ENCODE measurements around the gene FGR.
"Not testable (repeated sequence)": the region's sequence is repeated elsewhere in the genome, so short reads cannot be mapped to it uniquely, and the experiment has no call there.

FGR gene

GRCh38 chr1:27621051-27621920 is 13.7 kb downstream of the FGR start:
- H3K27ac ChIP-seq (ENCODE audit: low read length) = no peak overlapping the region
- no peaks in the 10 kb centered on the region for H3K4me1 ChIP-seq (ENCODE audit: control insufficient read depth in 1 of 2, insufficient read depth in 2 of 2, low read length in 2 of 2)
- H3K9me3 ChIP-seq (ENCODE audit: control insufficient read depth in 1 of 2, low read length in 2 of 2) = no peaks in the 10 kb centered on the region
- no peak overlapping the region for H3K4me3 ChIP-seq (ENCODE audit: low read depth in 1 of 2, low read length in 2 of 2)
- H3K36me3 ChIP-seq (ENCODE audit: control insufficient read depth in 1 of 2, insufficient read depth in 2 of 2, low read length in 2 of 2) = no peaks in the 10 kb centered on the region
- no peaks in the 10 kb centered on the region for H3K27me3 ChIP-seq (ENCODE audit: low read depth, low read length)

- not testable (repeated sequence) for H3K4me3 ChIP-seq (ENCODE audit: low read depth in 1 of 2, low read length in 2 of 2); H3K9me3 ChIP-seq (ENCODE audit: control insufficient read depth in 1 of 2, low read length in 2 of 2); H3K27me3 ChIP-seq (ENCODE audit: low read depth, low read length); H3K36me3 ChIP-seq (ENCODE audit: control insufficient read depth in 1 of 2, insufficient read depth in 2 of 2, low read length in 2 of 2); H3K27ac ChIP-seq (ENCODE audit: low read length); H3K4me1 ChIP-seq (ENCODE audit: control insufficient read depth in 1 of 2, insufficient read depth in 2 of 2, low read length in 2 of 2)
Measured at GRCh38 chr1:27619782-27620438, 15.1 kb downstream of the FGR start.

DNA sequence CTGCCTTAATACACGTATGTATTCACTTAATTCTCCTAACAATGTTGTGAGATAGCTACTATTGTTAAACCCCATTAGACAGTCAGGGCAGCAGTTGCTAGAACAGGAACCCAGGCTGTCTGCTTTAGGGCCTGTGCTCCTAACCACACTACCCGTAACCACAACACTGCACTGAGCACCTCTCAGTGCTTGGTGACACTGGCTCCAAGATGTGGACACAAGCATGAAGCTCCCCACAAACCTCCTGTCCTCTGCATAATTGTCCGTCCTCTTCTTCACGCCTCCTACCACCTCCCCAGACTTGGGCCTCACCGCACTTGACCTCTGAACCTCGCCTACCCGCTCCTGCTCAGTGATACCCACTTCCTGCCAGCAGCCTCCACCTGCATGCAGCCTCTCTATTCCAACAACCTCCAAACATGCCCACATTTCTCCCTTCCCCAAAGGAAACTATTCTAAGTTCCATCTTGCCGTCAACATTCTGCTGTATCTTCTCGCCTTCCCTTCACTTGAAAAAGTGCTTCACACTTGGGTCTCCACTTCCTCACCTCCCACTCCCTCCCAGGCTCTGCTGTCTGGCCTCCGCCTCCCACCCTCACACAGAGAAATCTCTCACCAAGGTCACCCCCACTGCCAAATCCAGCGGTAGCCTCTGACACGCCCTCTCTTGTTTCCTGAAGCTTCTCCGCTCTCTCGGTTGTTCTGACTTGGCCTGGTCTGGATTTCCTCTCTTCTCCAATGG is 16.5 kb downstream of the FGR start:
- Histone ChIP-seq H3K27me3 (ENCODE audit: low read depth, low read length) (no peaks in the 10 kb centered on the region), H3K9me3 (ENCODE audit: control insufficient read depth in 1 of 2, low read length in 2 of 2) (no peaks in the 10 kb centered on the region), H3K27ac (ENCODE audit: low read length) (no peak overlapping the region), H3K36me3 (ENCODE audit: control insufficient read depth in 1 of 2, insufficient read depth in 2 of 2, low read length in 2 of 2) (no peaks in the 10 kb centered on the region), H3K4me3 (ENCODE audit: low read depth in 1 of 2, low read length in 2 of 2) (no peak overlapping the region), H3K4me1 (ENCODE audit: control insufficient read depth in 1 of 2, insufficient read depth in 2 of 2, low read length in 2 of 2) (no peaks in the 10 kb centered on the region)

DNA sequence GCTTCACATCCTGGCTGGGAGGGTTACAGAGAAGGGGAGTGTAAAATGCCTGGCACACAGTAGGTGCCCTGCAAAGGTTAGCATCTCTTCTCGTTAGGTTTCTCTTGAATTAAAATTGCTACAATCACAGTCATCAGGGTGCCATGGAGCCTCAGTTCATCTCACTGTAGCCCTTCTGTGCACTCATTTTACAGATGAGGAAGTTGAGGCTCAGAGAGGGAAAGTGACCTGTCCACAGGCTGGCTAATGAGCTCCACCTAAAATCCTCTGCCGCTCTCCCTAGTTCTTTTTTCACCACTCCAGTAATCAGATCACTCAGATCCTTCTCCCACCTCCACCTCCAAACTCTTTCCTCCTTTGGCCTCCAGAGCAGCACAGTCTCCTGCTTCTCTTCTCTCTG is 17.6 kb downstream of the FGR start:
- Histone ChIP-seq H3K9me3 (ENCODE audit: control insufficient read depth in 1 of 2, low read length in 2 of 2) (no peaks in the 10 kb centered on the region), H3K4me1 (ENCODE audit: control insufficient read depth in 1 of 2, insufficient read depth in 2 of 2, low read length in 2 of 2) (no peaks in the 10 kb centered on the region), H3K27ac (ENCODE audit: low read length) (no peak overlapping the region), H3K27me3 (ENCODE audit: low read depth, low read length) (no peaks in the 10 kb centered on the region), H3K4me3 (ENCODE audit: low read depth in 1 of 2, low read length in 2 of 2) (no peak overlapping the region), H3K36me3 (ENCODE audit: control insufficient read depth in 1 of 2, insufficient read depth in 2 of 2, low read length in 2 of 2) (no peaks in the 10 kb centered on the region)

GRCh38 chr1:27616441-27616840 is 18.5 kb downstream of the FGR start:
- H3K36me3 ChIP-seq (ENCODE audit: control insufficient read depth in 1 of 2, insufficient read depth in 2 of 2, low read length in 2 of 2) = no peaks in the 10 kb centered on the region
- no peaks in the 10 kb centered on the region for H3K9me3 ChIP-seq (ENCODE audit: control insufficient read depth in 1 of 2, low read length in 2 of 2)
- no peak overlapping the region for H3K4me3 ChIP-seq (ENCODE audit: low read depth in 1 of 2, low read length in 2 of 2)
- no peaks in the 10 kb centered on the region for H3K4me1 ChIP-seq (ENCODE audit: control insufficient read depth in 1 of 2, insufficient read depth in 2 of 2, low read length in 2 of 2)
- no peak overlapping the region for H3K27ac ChIP-seq (ENCODE audit: low read length)
- H3K27me3 ChIP-seq (ENCODE audit: low read depth, low read length) = no peaks in the 10 kb centered on the region

DNA sequence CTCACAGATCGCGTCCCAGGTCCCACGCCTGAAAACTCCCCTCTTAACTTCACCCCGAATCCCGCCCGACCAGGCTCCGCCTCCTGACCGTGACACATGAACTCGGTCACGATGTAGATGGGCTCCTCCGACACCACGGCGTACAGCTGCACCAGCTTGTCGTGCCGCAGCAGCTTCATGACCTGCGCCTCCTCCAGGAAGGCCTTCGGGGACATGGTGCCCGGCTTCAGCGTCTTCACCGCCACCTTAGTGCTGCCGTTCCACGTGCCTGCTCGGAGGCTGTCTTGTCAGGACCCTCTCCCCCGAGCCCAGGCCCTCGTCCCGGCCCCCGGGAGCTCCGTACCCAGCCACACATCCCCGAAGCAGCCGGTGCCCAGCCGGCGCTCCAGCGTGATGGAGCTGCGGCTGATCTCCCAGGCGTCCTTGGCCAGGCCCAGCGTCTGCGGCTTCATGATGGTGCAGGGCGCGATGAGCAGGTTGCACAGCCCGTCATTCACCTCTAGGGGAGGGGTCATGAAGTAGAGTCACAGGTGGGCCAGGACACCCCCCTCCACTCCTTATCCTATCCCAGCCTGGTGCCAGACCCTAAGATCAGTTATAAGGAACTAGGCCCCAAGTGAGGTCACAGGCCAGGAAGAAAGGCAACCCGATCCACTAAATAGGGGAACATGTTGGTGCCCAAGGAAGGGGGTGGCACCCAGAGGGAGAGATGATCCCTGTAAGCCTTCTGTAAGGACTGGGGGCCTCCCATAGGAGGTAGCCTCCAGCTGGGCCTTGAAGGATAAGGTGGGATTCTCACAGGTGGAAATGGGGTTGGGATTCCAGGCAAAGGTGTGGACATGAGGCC is 19.4 kb downstream of the FGR start:
- Histone ChIP-seq H3K27ac (ENCODE audit: low read length) (no peak overlapping the region), H3K4me1 (ENCODE audit: control insufficient read depth in 1 of 2, insufficient read depth in 2 of 2, low read length in 2 of 2) (no peaks in the 10 kb centered on the region)

GRCh38 chr1:27614625-27615344 is 20.2 kb downstream of the FGR start:
- no peak overlapping the region for H3K27ac ChIP-seq (ENCODE audit: low read length)
- H3K36me3 ChIP-seq (ENCODE audit: control insufficient read depth in 1 of 2, insufficient read depth in 2 of 2, low read length in 2 of 2) = no peaks in the 10 kb centered on the region
- no peaks in the 10 kb centered on the region for H3K4me1 ChIP-seq (ENCODE audit: control insufficient read depth in 1 of 2, insufficient read depth in 2 of 2, low read length in 2 of 2)
- H3K27me3 ChIP-seq (ENCODE audit: low read depth, low read length) = no peaks in the 10 kb centered on the region
- H3K9me3 ChIP-seq (ENCODE audit: control insufficient read depth in 1 of 2, low read length in 2 of 2) = no peaks in the 10 kb centered on the region
- no peak overlapping the region for H3K4me3 ChIP-seq (ENCODE audit: low read depth in 1 of 2, low read length in 2 of 2)

More for the DNA sequence above, 19.4 kb downstream of the FGR start:
- Histone ChIP-seq H3K9me3 (ENCODE audit: control insufficient read depth in 1 of 2, low read length in 2 of 2) (no peaks in the 10 kb centered on the region), H3K36me3 (ENCODE audit: control insufficient read depth in 1 of 2, insufficient read depth in 2 of 2, low read length in 2 of 2) (no peaks in the 10 kb centered on the region), H3K27me3 (ENCODE audit: low read depth, low read length) (no peaks in the 10 kb centered on the region), H3K4me3 (ENCODE audit: low read depth in 1 of 2, low read length in 2 of 2) (no peak overlapping the region)

DNA sequence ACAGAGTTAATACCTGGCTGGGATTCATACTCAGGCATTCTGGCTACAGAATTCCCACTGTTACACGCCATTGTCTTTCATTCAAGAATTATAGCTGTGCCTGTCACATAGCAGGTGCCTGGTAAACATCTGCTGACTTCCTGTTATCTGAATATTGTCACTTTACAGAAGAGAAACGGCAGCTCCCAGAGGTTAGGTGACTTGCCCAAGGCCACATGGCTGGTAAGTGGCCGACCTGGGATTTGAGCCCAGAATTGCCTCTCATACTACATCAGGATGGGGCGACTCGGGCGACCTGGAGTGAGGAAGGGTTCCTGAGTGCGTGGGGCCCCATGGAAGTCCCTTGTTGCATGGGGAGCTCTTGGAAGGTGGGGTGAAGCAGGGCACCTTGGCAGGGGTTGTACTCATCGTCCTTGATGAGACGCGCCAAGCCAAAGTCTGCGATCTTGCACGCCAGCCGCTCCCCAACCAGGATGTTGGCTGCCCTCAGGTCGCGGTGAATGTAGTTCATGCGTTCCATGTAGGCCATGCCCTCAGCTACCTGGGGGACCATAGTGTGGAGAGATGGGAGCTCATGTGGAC is 20.9 kb downstream of the FGR start:
- no peaks in the 10 kb centered on the region for H3K36me3 ChIP-seq (ENCODE audit: control insufficient read depth in 1 of 2, insufficient read depth in 2 of 2, low read length in 2 of 2)
- H3K4me1 ChIP-seq (ENCODE audit: control insufficient read depth in 1 of 2, insufficient read depth in 2 of 2, low read length in 2 of 2) = no peaks in the 10 kb centered on the region
- H3K9me3 ChIP-seq (ENCODE audit: control insufficient read depth in 1 of 2, low read length in 2 of 2) = no peaks in the 10 kb centered on the region
- no peak overlapping the region for H3K4me3 ChIP-seq (ENCODE audit: low read depth in 1 of 2, low read length in 2 of 2)
- no peaks in the 10 kb centered on the region for H3K27me3 ChIP-seq (ENCODE audit: low read depth, low read length)
- H3K27ac ChIP-seq (ENCODE audit: low read length) = no peak overlapping the region

GRCh38 chr1:27612718-27613117 is 22.3 kb downstream of the FGR start:
- Histone ChIP-seq H3K27ac (ENCODE audit: low read length) (no peak overlapping the region), H3K36me3 (ENCODE audit: control insufficient read depth in 1 of 2, insufficient read depth in 2 of 2, low read length in 2 of 2) (no peaks in the 10 kb centered on the region), H3K27me3 (ENCODE audit: low read depth, low read length) (no peaks in the 10 kb centered on the region), H3K9me3 (ENCODE audit: control insufficient read depth in 1 of 2, low read length in 2 of 2) (no peaks in the 10 kb centered on the region), H3K4me3 (ENCODE audit: low read depth in 1 of 2, low read length in 2 of 2) (no peak overlapping the region), H3K4me1 (ENCODE audit: control insufficient read depth in 1 of 2, insufficient read depth in 2 of 2, low read length in 2 of 2) (no peaks in the 10 kb centered on the region)

DNA sequence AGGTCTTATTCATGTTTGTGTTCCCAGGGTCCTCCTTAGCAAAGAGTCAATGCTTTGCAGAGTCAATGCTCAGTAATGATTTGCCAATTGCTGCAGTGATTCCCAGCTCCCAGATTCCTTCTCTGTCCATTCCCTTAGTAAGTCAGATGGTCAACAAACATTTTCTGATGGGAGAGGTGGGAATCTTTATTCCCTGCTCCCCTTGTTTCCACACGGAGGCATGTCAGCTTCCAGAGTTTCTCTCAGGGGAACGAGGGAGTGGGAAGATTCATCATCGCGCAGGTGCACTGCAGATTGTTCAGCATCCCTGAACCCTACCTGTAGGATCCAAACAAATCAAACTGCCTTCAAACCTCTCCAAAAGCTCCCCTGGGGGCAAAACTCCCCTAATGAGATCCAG is 23.5 kb downstream of the FGR start:
- no peaks in the 10 kb centered on the region for H3K9me3 ChIP-seq (ENCODE audit: control insufficient read depth in 1 of 2, low read length in 2 of 2)
- no peaks in the 10 kb centered on the region for H3K36me3 ChIP-seq (ENCODE audit: control insufficient read depth in 1 of 2, insufficient read depth in 2 of 2, low read length in 2 of 2)
- H3K4me3 ChIP-seq (ENCODE audit: low read depth in 1 of 2, low read length in 2 of 2) = no peak overlapping the region
- no peak overlapping the region for H3K27ac ChIP-seq (ENCODE audit: low read length)
- no peaks in the 10 kb centered on the region for H3K27me3 ChIP-seq (ENCODE audit: low read depth, low read length)
- H3K4me1 ChIP-seq (ENCODE audit: control insufficient read depth in 1 of 2, insufficient read depth in 2 of 2, low read length in 2 of 2) = peaks cover 0 to 4% of the 10 kb centered on the region in 2 donors

Measured in muscle layer of duodenum (tissue), 2 donors.